Measurements from ENCODE around the gene NR4A1. TPM values are rescaled to one million over a fixed set of nuclear protein-coding genes. Genes with fewer than 3 reads are reported as not detected.

The NR4A1 gene
- polyA plus RNA-seq, 1 donor from 2014 or later: 3.4 TPM

DNA sequence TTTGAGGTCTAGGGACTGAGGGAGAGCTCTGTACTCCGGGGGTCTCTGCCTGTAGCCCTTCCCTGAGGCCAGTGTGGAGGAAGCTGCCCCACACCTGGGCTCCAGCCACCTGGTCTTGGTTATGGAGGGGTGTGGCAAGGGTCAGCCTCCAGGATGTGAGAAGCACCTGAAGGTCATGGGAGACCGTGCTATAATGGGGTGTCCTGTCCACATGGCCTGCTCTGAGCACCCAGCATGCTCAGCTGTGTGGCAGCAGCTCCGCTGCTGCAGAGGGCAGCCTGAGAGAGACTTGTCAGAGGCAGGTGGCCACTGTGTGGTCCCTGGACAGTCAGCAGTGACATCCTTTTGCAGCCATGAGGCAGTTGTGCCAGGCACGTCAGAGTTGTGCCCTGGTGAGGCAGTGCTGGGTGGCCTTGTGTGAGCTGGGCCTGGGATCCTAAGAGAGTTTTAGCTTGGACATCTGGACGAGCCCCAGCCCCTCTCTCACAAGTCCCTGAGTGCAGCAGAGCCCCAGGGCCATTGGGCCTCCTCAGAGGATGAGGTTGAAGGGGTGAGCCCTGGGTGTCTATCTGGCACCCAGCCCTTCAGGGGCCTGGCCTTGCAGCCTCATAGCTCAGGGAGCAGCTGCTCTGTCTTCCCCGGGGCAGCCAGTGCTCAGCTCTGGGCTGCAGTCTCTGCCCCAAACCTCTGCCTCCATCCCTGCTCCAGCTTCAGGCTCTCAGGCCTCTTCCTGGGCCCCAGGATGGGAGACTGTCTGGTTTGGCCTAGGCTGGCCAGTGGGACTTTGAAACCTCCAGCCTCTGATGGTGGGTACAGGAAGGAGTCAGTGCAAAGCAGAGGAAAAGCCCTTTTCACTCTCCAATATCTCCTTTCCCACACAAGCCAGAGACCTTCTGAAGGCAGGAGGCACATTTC is 11.2 kb downstream of the NR4A1 start:
- Histone ChIP-seq H4K20me1 (ENCODE audit: insufficient read depth) (no peaks in the 10 kb centered on the region), H3K36me3 (ENCODE audit: insufficient read depth, low read length) (no peaks in the 10 kb centered on the region), H3K27ac (ENCODE audit: low read length) (no peak overlapping the region), H3K9me3 (ENCODE audit: low read length) (no peaks in the 10 kb centered on the region), H3K79me2 (replicated peaks; ENCODE audit: insufficient read depth, low read length) (no peaks in the 10 kb centered on the region), H3K27me3 (ENCODE audit: insufficient read depth, low read depth, low read length) (no peaks in the 10 kb centered on the region), H3K9ac (ENCODE audit: low read length) (no peak overlapping the region), H3K4me3 (ENCODE audit: low read length) (no peak overlapping the region), H2AFZ (ENCODE audit: low read depth, low read length) (no peak overlapping the region), H3K9me2 (ENCODE audit: insufficient read depth, low read length) (no peaks in the 10 kb centered on the region), H3F3A (ENCODE audit: insufficient read depth, low read length, poor library complexity, severe bottlenecking) (no peaks in the 10 kb centered on the region), H3K4me2 (ENCODE audit: low read length) (no peak overlapping the region)
- no peak for TF ChIP-seq SMC3 (conservative IDR thresholded peaks at IDR 0.05; ENCODE audit: poor library complexity)
- TF ChIP-seq, protein P1, sequence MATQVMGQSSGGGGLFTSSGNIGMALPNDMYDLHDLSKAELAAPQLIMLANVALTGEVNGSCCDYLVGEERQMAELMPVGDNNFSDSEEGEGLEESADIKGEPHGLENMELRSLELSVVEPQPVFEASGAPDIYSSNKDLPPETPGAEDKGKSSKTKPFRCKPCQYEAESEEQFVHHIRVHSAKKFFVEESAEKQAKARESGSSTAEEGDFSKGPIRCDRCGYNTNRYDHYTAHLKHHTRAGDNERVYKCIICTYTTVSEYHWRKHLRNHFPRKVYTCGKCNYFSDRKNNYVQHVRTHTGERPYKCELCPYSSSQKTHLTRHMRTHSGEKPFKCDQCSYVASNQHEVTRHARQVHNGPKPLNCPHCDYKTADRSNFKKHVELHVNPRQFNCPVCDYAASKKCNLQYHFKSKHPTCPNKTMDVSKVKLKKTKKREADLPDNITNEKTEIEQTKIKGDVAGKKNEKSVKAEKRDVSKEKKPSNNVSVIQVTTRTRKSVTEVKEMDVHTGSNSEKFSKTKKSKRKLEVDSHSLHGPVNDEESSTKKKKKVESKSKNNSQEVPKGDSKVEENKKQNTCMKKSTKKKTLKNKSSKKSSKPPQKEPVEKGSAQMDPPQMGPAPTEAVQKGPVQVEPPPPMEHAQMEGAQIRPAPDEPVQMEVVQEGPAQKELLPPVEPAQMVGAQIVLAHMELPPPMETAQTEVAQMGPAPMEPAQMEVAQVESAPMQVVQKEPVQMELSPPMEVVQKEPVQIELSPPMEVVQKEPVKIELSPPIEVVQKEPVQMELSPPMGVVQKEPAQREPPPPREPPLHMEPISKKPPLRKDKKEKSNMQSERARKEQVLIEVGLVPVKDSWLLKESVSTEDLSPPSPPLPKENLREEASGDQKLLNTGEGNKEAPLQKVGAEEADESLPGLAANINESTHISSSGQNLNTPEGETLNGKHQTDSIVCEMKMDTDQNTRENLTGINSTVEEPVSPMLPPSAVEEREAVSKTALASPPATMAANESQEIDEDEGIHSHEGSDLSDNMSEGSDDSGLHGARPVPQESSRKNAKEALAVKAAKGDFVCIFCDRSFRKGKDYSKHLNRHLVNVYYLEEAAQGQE (IDR thresholded peaks at IDR 0.05; ENCODE audit: borderline replicate concordance): no peak
- TF ChIP-seq EZH2 (IDR thresholded peaks at IDR 0.05; ENCODE audit: borderline replicate concordance, insufficient read depth, low read length, poor library complexity, severe bottlenecking): no peak
- no peak for TF ChIP-seq EP300 (conservative IDR thresholded peaks at IDR 0.05; ENCODE audit: poor library complexity, severe bottlenecking)
- TF ChIP-seq, protein P2, sequence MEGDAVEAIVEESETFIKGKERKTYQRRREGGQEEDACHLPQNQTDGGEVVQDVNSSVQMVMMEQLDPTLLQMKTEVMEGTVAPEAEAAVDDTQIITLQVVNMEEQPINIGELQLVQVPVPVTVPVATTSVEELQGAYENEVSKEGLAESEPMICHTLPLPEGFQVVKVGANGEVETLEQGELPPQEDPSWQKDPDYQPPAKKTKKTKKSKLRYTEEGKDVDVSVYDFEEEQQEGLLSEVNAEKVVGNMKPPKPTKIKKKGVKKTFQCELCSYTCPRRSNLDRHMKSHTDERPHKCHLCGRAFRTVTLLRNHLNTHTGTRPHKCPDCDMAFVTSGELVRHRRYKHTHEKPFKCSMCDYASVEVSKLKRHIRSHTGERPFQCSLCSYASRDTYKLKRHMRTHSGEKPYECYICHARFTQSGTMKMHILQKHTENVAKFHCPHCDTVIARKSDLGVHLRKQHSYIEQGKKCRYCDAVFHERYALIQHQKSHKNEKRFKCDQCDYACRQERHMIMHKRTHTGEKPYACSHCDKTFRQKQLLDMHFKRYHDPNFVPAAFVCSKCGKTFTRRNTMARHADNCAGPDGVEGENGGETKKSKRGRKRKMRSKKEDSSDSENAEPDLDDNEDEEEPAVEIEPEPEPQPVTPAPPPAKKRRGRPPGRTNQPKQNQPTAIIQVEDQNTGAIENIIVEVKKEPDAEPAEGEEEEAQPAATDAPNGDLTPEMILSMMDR (IDR thresholded peaks at IDR 0.05; ENCODE audit: poor library complexity, severe bottlenecking): no peak
- TF ChIP-seq POLR2AphosphoS5 (IDR thresholded peaks at IDR 0.05): no peak
- no peak for TF ChIP-seq TAF1 (IDR thresholded peaks at IDR 0.05; ENCODE audit: low read depth)

DNA sequence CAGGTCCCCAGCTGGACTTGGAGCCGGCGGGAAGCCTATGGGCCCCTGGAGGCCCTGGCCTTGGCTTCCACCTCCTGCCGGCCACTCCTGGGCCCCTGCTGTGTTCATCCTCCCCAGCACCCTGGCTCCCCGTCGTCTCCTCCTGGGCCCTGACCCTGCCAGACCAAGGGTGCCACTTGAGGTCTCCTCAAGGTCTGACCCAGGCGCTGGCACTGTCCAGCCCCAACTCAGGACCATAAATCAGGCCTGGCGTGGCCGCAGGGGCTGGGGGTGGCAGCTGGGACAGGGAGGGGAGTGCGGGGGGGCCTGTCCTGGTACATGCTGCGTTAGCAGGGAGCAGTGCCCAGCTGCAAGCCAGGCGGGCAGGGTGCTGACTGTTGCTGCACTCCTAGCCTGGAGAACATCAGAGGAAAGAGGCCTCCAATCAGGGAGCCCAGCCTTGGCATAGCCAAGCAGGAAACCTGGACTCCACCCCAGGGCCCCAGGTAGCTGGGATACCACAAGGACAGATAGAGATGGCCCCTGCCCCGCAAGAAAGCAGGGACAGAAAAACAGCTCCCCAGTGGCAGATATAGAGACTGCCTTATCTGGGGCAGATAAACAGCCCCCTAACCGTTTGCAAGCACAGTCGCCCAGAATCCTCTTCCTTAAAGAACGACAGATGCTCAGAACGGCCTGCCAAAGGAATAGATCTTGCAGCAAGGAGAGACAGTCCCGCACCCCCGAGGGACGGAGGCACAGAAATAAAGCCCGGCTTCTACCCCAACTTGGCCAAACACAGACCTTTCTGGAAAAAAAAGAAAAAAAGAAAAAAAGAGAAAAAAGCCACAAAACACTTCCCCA is 12.1 kb downstream of the NR4A1 start:
- H3K27ac ChIP-seq (ENCODE audit: low read length): no peak overlapping the region
- no peaks in the 10 kb centered on the region for H3F3A ChIP-seq (ENCODE audit: insufficient read depth, low read length, poor library complexity, severe bottlenecking)
- H3K79me2 ChIP-seq (replicated peaks; ENCODE audit: insufficient read depth, low read length): no peaks in the 10 kb centered on the region
- no peak overlapping the region for H3K9ac ChIP-seq (ENCODE audit: low read length)
- no peaks in the 10 kb centered on the region for H3K9me3 ChIP-seq (ENCODE audit: low read length)
- no peaks in the 10 kb centered on the region for H3K9me2 ChIP-seq (ENCODE audit: insufficient read depth, low read length)
- H3K4me2 ChIP-seq (ENCODE audit: low read length): no peak overlapping the region
- no peaks in the 10 kb centered on the region for H3K36me3 ChIP-seq (ENCODE audit: insufficient read depth, low read length)
- H4K20me1 ChIP-seq (ENCODE audit: insufficient read depth): no peaks in the 10 kb centered on the region
- H2AFZ ChIP-seq (ENCODE audit: low read depth, low read length): no peak overlapping the region
- TF ChIP-seq EZH2 (IDR thresholded peaks at IDR 0.05; ENCODE audit: borderline replicate concordance, insufficient read depth, low read length, poor library complexity, severe bottlenecking): no peak
- TF ChIP-seq POLR2AphosphoS5 (IDR thresholded peaks at IDR 0.05): no peak
- no peak for TF ChIP-seq SMC3 (conservative IDR thresholded peaks at IDR 0.05; ENCODE audit: poor library complexity)
- TF ChIP-seq TAF1 (IDR thresholded peaks at IDR 0.05; ENCODE audit: low read depth): no peak
- TF ChIP-seq, protein P2 (IDR thresholded peaks at IDR 0.05; ENCODE audit: poor library complexity, severe bottlenecking): no peak
- TF ChIP-seq MXI1 (conservative IDR thresholded peaks at IDR 0.05; ENCODE audit: poor library complexity, severe bottlenecking): no peak
- no peak for TF ChIP-seq EP300 (conservative IDR thresholded peaks at IDR 0.05; ENCODE audit: poor library complexity, severe bottlenecking)
- no peak for TF ChIP-seq RAD21 (conservative IDR thresholded peaks at IDR 0.05)
- TF ChIP-seq, protein P1 (IDR thresholded peaks at IDR 0.05; ENCODE audit: borderline replicate concordance): no peak
- H3K27me3 ChIP-seq (ENCODE audit: insufficient read depth, low read depth, low read length): no peaks in the 10 kb centered on the region
- H3K4me3 ChIP-seq (ENCODE audit: low read length): no peak overlapping the region

All from neural cell (in vitro differentiated cells).